GM23338 (cell line): Measurements from ENCODE around the gene HERC4. TPM values are rescaled to one million over a fixed set of nuclear protein-coding genes. Genes with fewer than 3 reads are reported as not detected.

Experiments
- ATAC-seq: fragments of 200-7000 bp; cut with Tn5 transposase; 3 replicates; pipeline ENCODE4 v1.9.1; 2020
- DNase-seq: peaks from one replicate; pipeline ENCODE4 v3.0.0-alpha.2; 2015; ENCODE audit warnings: low spot score
- H2AFZ ChIP-seq: fragments of 200-600 bp; sonication (generic); 2 replicates; pipeline ENCODE4 v1.8.0; 2016; ENCODE audit warnings: antibody characterized with exemption, mild to moderate bottlenecking, moderate library complexity
- H3F3A ChIP-seq: fragments of 200-600 bp; sonication (generic); replicated peaks from 2 replicates; pipeline ENCODE4 v1.8.0; 2017; ENCODE audit warnings: antibody characterized with exemption, mixed run types, low read depth
- H3K27ac ChIP-seq: fragments of 200-600 bp; sonication (generic); 2 replicates; pipeline ENCODE4 v1.6.1; 2016; ENCODE audit warnings: low read depth
- H3K27me3 ChIP-seq: fragments of 200-600 bp; sonication (generic); 2 replicates; pipeline ENCODE4 v1.8.0; 2016; ENCODE audit warnings: mild to moderate bottlenecking, mixed run types, moderate library complexity; ENCODE audit not compliant: insufficient read depth
- H3K36me3 ChIP-seq: fragments of 200-600 bp; sonication (generic); 2 replicates; pipeline ENCODE4 v1.8.0; 2016; ENCODE audit warnings: mild to moderate bottlenecking; ENCODE audit not compliant: insufficient read depth
- H3K4me1 ChIP-seq: fragments of 200-600 bp; sonication (generic); 2 replicates; pipeline ENCODE4 v1.8.0; 2016; ENCODE audit warnings: mild to moderate bottlenecking, moderate library complexity; ENCODE audit not compliant: insufficient read depth
- H3K4me2 ChIP-seq: fragments of 200-600 bp; sonication (generic); 2 replicates; pipeline ENCODE4 v1.7.1; 2017; ENCODE audit warnings: mixed run types
- H3K4me3 ChIP-seq: fragments of 200-600 bp; sonication (generic); 2 replicates; pipeline ENCODE4 v1.6.1; 2016; ENCODE audit warnings: mixed run types
- H3K79me2 ChIP-seq: fragments of 200-600 bp; sonication (generic); replicated peaks from 2 replicates; pipeline ENCODE4 v1.8.0; 2017; ENCODE audit warnings: mild to moderate bottlenecking; ENCODE audit not compliant: insufficient read depth
- H3K9me2 ChIP-seq: fragments of 200-600 bp; sonication (generic); 2 replicates; pipeline ENCODE4 v1.8.0; 2017; ENCODE audit not compliant: insufficient read depth
- H4K20me1 ChIP-seq: fragments of 200-600 bp; sonication (generic); replicated peaks from 2 replicates; pipeline ENCODE4 v1.8.0; 2017; ENCODE audit warnings: mild to moderate bottlenecking; ENCODE audit not compliant: insufficient read depth
- H3K27ac Mint-ChIP-seq: 2 replicates; pipeline ENCODE4 v1.8.0; 2020; ENCODE audit warnings: inconsistent platforms, mild to moderate bottlenecking, moderate library complexity, mixed read lengths
- H3K27me3 Mint-ChIP-seq: 3 replicates; pipeline ENCODE4 v1.8.0; 2022; ENCODE audit warnings: low read depth, mild to moderate bottlenecking, moderate library complexity, mixed read lengths, inconsistent platforms; ENCODE audit not compliant: insufficient read depth, poor library complexity
- H3K36me3 Mint-ChIP-seq: 3 replicates; pipeline ENCODE4 v1.8.0; 2021; ENCODE audit warnings: low read depth, mild to moderate bottlenecking, inconsistent platforms, moderate library complexity, mixed read lengths
- H3K4me1 Mint-ChIP-seq: 3 replicates; pipeline ENCODE4 v1.8.0; 2020; ENCODE audit warnings: mild to moderate bottlenecking, inconsistent platforms, mixed read lengths
- H3K4me3 Mint-ChIP-seq: 3 replicates; pipeline ENCODE4 v1.8.0; 2021; ENCODE audit warnings: moderate library complexity, mild to moderate bottlenecking, inconsistent platforms, mixed read lengths
- H3K9me3 Mint-ChIP-seq: 3 replicates; pipeline ENCODE4 v1.8.0; 2020; ENCODE audit warnings: moderate library complexity, mild to moderate bottlenecking, inconsistent platforms, mixed read lengths
- CREB1 ChIP-seq: fragments of 250-450 bp; sonication (Bioruptor Pico); IDR thresholded peaks from 2 replicates; pipeline ENCODE4 v1.5.0; 2020; ENCODE audit warnings: low read depth, mild to moderate bottlenecking, moderate library complexity
- CTCF ChIP-seq, 2 experiments: fragments of 200-600 bp in 1 of 2; sonication (generic) in 1 of 2; conservative IDR thresholded peaks; 2 replicates each; pipeline versions ENCODE4 v1.5.1 to v1.6.1; 2016 to 2017; ENCODE audit warnings: antibody characterized with exemption in 2 of 2, low read depth in 2 of 2, mild to moderate bottlenecking in 2 of 2, moderate library complexity in 1 of 2
- JUNB ChIP-seq: IDR thresholded peaks from one replicate; pipeline ENCODE4 v1.6.1; 2016; ENCODE audit warnings: antibody characterized with exemption; ENCODE audit not compliant: unreplicated experiment
- STAT1 ChIP-seq: IDR thresholded peaks from one replicate; pipeline ENCODE4 v1.6.1; 2016; ENCODE audit warnings: antibody characterized with exemption; ENCODE audit not compliant: unreplicated experiment
- ZNF331 ChIP-seq: fragments of 250-450 bp; sonication (Bioruptor Pico); IDR thresholded peaks from 2 replicates; pipeline ENCODE4 v1.5.0; 2020; ENCODE audit warnings: low read depth, mild to moderate bottlenecking, moderate library complexity
- polyA plus RNA-seq: library from polyadenylated mRNA; unstranded; fragments of >200 nt; fragmentation: Nextera tagmentation; extraction: Ambion mirVana; gene quantifications from 2 replicates; pipeline ENCODE4 v1.2.1, GENCODE V29; 2016
- total RNA-seq: library from RNA; depleted of rRNA; stranded (reverse); fragments of >200 nt; shearing (Covaris generic); gene quantifications from 2 replicates; pipeline ENCODE4 v1.2.3, GENCODE V29; 2014
- TF ChIP-seq, protein P1 (sequence below): fragments of 250-450 bp; sonication (Bioruptor Pico); IDR thresholded peaks from 2 replicates; pipeline ENCODE4 v1.5.0; 2020; ENCODE audit warnings: mild to moderate bottlenecking, moderate library complexity

HERC4 gene
- total and polyA plus RNA-seq, 2 experiments from 2014 or later, result 20.1 to 67.2 TPM

DNA sequence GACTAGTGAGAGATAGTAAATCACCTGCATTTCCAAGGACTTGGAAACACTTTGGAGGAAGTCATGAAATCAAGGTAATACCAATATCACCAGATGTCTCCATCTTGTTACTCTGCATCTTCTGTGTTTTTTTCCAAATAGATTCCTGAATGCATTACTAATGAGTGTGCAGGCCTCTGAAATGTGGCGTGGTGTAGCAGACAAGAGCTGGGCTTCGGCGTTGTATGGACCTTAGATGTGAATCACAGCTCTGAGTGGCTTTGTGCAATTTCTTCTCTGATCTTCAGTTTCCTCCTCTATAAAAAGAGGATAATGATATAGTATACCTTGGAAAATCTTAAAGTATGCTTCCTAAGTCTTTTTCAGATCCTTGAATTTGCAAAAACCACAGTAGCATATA is 24.7 kb upstream of the HERC4 start:
- no peak for ATAC-seq
- Histone ChIP-seq H3K36me3 (no peaks in the 10 kb centered on the region), H4K20me1 (no peaks in the 10 kb centered on the region), H3K4me1 (no peaks in the 10 kb centered on the region; the same call in 1 of the 2 replicates), H3K4me2 (no peak overlapping the region), H3K27ac (no peak overlapping the region), H3K79me2 (no peaks in the 10 kb centered on the region), H3F3A (no peaks in the 10 kb centered on the region), H3K4me3 (no peak overlapping the region), H3K27me3 (no peaks in the 10 kb centered on the region), H3K9me2 (no peaks in the 10 kb centered on the region), H2AFZ (no peak overlapping the region)
- Mint-ChIP-seq H3K27ac (no peak overlapping the region), H3K4me3 (no peak overlapping the region), H3K36me3 (no peaks in the 10 kb centered on the region), H3K4me1 (no peaks in the 10 kb centered on the region; the same call in 2 of the 3 replicates), H3K27me3 (peaks cover 3% of the 10 kb centered on the region), H3K9me3 (no peaks in the 10 kb centered on the region)
- TF ChIP-seq CREB1, result no peak
- TF ChIP-seq CTCF (conservative IDR thresholded peaks at IDR 0.05; ENCODE audit: low read depth in 2 of 2), result no peak
- TF ChIP-seq STAT1, result no peak
- no peak for DNase-seq

- no peaks in the 10 kb centered on the region for H4K20me1 ChIP-seq
- H3K27ac Mint-ChIP-seq, result no peak overlapping the region
- H3K36me3 ChIP-seq, result no peaks in the 10 kb centered on the region
- no peak overlapping the region for H2AFZ ChIP-seq
- no peaks in the 10 kb centered on the region; the same call in 1 of the 3 replicates for H3K4me1 Mint-ChIP-seq
- peak; percentile 97 for ATAC-seq
- peaks cover 5% of the 10 kb centered on the region for H3K27me3 Mint-ChIP-seq
- TF ChIP-seq, protein P1, sequence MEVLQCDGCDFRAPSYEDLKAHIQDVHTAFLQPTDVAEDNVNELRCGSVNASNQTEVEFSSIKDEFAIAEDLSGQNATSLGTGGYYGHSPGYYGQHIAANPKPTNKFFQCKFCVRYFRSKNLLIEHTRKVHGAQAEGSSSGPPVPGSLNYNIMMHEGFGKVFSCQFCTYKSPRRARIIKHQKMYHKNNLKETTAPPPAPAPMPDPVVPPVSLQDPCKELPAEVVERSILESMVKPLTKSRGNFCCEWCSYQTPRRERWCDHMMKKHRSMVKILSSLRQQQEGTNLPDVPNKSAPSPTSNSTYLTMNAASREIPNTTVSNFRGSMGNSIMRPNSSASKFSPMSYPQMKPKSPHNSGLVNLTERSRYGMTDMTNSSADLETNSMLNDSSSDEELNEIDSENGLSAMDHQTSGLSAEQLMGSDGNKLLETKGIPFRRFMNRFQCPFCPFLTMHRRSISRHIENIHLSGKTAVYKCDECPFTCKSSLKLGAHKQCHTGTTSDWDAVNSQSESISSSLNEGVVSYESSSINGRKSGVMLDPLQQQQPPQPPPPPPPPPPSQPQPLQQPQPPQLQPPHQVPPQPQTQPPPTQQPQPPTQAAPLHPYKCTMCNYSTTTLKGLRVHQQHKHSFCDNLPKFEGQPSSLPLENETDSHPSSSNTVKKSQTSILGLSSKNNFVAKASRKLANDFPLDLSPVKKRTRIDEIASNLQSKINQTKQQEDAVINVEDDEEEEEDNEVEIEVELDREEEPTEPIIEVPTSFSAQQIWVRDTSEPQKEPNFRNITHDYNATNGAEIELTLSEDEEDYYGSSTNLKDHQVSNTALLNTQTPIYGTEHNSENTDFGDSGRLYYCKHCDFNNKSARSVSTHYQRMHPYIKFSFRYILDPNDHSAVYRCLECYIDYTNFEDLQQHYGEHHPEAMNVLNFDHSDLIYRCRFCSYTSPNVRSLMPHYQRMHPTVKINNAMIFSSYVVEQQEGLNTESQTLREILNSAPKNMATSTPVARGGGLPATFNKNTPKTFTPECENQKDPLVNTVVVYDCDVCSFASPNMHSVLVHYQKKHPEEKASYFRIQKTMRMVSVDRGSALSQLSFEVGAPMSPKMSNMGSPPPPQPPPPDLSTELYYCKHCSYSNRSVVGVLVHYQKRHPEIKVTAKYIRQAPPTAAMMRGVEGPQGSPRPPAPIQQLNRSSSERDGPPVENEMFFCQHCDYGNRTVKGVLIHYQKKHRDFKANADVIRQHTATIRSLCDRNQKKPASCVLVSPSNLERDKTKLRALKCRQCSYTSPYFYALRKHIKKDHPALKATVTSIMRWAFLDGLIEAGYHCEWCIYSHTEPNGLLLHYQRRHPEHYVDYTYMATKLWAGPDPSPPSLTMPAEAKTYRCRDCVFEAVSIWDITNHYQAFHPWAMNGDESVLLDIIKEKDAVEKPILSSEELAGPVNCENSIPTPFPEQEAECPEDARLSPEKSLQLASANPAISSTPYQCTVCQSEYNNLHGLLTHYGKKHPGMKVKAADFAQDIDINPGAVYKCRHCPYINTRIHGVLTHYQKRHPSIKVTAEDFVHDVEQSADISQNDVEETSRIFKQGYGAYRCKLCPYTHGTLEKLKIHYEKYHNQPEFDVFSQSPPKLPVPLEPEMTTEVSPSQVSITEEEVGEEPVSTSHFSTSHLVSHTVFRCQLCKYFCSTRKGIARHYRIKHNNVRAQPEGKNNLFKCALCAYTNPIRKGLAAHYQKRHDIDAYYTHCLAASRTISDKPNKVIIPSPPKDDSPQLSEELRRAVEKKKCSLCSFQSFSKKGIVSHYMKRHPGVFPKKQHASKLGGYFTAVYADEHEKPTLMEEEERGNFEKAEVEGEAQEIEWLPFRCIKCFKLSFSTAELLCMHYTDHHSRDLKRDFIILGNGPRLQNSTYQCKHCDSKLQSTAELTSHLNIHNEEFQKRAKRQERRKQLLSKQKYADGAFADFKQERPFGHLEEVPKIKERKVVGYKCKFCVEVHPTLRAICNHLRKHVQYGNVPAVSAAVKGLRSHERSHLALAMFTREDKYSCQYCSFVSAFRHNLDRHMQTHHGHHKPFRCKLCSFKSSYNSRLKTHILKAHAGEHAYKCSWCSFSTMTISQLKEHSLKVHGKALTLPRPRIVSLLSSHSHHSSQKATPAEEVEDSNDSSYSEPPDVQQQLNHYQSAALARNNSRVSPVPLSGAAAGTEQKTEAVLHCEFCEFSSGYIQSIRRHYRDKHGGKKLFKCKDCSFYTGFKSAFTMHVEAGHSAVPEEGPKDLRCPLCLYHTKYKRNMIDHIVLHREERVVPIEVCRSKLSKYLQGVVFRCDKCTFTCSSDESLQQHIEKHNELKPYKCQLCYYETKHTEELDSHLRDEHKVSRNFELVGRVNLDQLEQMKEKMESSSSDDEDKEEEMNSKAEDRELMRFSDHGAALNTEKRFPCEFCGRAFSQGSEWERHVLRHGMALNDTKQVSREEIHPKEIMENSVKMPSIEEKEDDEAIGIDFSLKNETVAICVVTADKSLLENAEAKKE (CRISPR knock-in tag), result no peak
- TF ChIP-seq ZNF331 (CRISPR knock-in tag), result no peak
- TF ChIP-seq JUNB, result no peak
- H3K27ac ChIP-seq, result no peak overlapping the region
- H3K9me3 Mint-ChIP-seq, result no peaks in the 10 kb centered on the region
- H3K4me1 ChIP-seq, result no peaks in the 10 kb centered on the region; the same call in 1 of the 2 replicates
- no peaks in the 10 kb centered on the region for H3K9me2 ChIP-seq
- H3K79me2 ChIP-seq, result no peaks in the 10 kb centered on the region
- peak; percentile 41 for DNase-seq
- no peaks in the 10 kb centered on the region for H3K36me3 Mint-ChIP-seq
- H3K4me3 Mint-ChIP-seq, result no peak overlapping the region
- H3K4me3 ChIP-seq, result no peak overlapping the region
- H3F3A ChIP-seq, result no peaks in the 10 kb centered on the region
- H3K4me2 ChIP-seq, result no peak overlapping the region
- no peaks in the 10 kb centered on the region for H3K27me3 ChIP-seq
Observed at GRCh38 chr10:68096913-68097516, 21.9 kb upstream of the HERC4 start.
